GM21381 (cell line): Measurements from ENCODE around the gene LRRC8B.
A peak's percentile ranks its signal among the peaks of the same experiment; 100 is the strongest.

Experiments
- ATAC-seq: cut with Tn5 transposase; IDR thresholded peaks from one replicate; pipeline ENCODE4 v1.9.1; 2021; ENCODE audit warnings: mild to moderate bottlenecking, moderate library complexity; ENCODE audit not compliant: unreplicated experiment

The LRRC8B gene

DNA sequence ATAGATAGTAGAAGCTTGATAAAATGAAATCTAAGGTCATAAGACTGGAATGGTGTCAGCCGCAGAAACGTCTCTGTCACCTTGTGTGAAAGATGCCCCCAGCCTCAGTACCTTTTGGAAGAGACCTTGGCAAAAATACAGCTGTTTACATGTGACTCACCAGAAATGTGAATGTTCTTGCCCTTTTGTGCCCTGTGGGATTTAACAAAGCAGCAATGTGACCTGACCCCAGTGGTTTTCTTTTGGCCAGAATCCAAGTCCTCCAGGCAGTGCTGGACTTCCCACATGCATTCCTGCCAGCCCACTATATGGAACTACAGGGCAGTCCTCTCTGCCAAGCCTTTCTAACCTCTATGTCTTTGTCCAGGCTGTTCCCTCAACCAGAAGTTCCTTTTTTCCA lies 81.1 kb downstream of the LRRC8B start:
- no peak for ATAC-seq

DNA sequence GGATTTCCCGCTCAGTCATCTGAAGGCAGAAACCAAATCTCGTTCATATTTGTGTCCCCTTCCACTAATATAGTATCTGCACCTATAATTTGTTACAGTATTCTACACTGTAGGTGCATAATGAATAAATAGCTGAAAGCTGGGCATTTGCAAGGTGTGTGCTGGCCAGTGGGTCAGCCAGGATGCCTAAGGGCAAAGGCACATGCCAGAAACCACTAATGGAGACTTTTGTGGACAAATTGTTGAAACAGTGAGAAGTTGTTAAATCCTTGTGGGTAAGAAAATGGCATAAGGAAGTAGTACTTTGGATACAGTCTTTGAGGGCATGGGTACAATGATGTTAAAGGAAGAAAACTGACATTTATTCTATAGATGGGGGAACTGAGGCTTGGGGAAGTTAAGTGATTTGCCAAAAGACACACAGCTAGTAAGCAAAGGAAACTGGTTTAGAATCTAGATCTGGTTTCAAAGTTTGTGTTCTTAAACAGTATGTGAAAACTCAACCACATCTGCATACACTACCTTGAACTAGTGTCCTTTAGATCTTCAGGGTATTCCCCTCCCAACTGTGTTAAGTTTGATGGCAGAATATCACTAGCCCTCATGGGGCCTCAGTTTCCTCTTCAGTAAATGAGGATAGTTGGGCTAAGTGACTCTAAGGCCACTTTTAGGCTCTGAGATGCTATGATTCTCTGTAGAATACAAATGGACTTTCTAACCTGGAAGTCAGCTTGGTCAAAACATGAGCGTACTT lies 81.8 kb downstream of the LRRC8B start:
- no peak for ATAC-seq

DNA sequence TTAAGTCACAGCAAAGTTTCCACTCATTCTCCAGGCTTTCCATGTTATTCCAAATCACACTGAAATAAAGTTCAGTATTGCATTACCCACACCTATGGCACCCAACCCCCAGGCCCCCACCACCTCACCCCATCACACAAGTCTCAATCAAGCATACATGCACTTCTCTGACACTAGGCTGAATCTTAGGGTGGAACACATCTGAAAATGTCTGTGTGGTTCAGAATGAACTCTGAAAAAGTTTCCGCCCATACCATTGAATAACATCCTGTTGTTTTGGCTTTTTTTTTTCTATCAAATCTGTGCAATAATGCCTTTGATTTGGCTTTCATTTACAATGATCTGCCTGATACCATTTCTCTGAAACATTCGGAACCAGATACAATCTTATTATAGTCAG lies 82.5 kb downstream of the LRRC8B start:
- ATAC-seq, result no peak

DNA sequence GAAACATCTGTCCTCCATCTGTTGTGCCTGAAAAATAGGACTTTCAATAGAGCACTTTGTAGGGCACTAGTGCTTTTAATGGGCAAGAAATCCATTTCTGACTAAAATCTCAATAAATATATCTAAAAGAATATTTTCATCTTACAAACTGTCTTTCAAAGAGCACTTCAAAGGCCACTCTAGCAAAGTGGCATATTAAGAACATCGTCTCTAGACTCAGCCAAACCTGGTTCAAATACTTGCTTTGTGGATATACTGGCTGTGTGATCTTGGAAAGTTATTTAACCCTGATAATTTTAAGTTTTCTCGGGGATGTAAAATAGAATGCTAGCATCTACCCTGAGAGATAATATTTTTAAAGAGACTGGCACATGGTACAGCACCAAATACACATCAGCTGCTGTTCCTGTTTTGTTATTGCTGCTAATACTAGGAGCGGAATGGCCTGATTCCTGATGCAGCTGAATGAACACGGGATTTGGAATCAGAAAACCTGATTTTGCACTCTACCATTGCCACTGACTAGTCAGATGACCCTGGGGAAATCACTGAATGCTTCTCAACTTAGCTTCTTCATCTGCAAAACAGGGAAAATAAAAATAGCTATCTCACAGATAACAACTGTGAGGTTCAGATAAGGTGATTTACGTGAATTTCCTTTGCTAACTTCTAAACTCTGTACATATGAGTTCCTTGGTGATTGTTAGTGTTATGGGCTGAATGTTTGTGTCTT lies 83.1 kb downstream of the LRRC8B start:
- ATAC-seq, result no peak

DNA sequence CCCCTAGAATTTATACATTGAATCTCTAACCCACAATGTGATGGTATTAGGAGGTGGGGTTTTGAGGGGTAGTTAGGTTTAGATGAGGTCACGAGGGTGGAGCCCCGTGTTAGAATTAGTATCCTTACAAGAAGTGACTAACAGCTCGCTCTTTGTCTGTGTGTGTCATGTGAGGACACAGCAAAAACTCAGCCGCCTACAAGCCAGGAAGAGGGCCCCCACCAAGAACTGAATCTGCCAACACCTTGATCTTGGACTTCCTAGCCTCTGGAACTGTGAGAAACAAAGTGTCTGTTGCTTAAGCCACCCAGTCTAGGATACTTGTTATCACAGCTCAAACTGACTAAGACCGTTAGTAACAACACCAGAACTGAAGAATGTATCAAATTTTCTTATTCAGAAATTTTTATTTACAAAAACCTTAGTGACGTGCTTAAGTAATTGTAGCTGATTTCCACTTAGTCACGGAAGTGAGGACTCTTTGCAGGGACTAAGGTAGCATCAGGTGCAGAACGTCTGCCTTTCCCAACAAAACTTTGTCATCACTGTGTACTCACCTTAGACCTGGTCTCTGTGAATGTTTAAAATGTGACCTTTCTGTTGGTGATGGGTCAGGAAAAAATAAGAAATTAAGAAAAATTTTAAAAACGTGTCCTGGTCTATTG lies 83.8 kb downstream of the LRRC8B start:
- ATAC-seq, result no peak

DNA sequence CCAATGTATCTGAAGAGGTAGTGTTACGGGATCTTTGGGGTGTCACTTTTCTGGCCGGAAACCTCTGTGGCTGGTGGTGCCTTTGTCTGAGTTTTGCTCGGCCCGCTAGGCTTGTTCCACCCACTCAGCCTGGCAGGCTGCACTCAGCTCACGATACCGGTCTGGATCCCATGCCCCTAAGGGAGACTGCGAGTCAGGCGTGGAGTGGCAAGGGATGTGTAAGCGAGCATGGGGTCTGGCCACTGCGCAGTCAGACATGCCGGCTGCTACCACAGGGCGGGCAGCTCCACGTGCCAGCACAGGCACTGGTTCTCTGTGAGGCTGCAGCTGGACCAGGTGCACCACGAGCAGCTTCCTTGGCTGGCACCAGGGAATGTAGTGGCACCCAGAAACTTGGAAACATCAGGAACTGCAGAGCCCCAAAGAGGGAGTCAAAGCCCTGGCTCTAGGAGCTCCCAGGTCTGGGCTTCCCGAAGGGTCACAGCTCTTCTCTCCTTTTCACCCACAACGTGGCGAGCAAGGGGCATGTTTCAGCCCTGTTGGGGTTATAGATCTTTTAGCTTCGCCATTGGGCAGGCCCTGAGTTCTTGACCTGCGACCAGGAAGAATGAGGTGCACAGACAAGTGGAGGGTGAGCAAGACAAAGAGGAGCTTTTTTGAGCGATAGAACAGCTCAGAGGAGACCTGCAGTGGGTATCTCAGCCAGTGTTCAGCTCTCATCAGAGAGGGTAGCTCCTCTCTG lies 84.5 kb downstream of the LRRC8B start:
- ATAC-seq, result no peak

DNA sequence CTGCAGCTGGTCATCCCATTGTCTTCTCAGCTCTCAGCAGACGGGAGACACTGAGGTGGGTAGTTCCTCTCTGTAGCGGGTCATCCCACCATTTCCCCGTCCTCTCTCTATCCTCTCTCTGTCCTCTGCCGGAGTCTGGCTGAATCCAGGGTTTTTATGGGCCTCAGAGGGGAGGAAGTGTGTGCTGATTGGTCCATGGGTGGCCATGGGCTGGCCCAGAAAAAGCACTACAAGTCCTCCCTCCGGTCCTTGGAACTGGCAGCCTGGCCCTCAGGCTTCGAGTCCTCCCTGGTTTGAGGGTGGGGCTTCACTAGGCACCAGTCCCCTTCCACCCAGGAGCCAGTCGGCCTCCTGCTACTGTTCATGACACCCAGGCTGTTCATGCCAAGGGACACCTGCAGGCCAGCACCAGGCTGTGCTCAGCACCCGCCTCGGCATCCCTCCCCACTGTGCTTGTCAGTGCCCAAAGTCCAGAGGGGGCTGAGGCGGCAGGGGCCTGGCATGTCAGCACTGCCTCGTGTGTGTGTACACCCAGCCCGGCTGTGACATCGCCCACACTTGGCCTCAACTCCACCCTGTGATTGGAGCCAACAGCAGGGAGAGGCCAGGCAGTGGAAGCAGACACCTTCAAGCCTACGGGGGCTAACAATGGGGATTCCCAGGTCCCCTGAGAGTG lies 85.3 kb downstream of the LRRC8B start:
- no peak for ATAC-seq

DNA sequence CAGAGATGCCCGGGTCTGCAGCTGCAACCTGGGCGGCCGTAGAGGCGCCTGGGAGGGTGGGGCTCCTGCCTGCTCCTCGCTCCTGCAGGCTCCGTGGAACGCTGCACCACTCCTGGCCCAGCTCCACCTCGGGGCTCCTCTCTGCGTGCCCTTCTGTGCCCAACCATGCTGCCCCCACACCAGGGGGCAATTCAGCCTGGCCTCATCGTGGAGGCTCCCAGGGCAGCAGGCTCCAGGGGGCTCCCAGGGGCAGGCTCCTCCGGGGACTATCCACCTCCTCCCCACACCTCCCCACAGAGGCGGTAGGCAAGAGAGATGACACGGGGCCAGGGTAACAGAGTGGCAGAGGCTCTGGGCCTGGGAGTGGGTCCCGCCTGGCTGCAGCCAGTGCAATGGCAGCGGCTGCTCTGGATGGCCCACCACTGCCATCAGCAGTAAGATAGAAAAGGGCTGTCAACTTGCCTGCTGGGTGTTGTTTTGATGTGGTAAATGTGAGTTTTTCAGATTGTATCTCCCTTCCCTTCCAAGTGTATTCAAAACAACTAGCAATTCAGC lies 85.9 kb downstream of the LRRC8B start:
- no peak for ATAC-seq

DNA sequence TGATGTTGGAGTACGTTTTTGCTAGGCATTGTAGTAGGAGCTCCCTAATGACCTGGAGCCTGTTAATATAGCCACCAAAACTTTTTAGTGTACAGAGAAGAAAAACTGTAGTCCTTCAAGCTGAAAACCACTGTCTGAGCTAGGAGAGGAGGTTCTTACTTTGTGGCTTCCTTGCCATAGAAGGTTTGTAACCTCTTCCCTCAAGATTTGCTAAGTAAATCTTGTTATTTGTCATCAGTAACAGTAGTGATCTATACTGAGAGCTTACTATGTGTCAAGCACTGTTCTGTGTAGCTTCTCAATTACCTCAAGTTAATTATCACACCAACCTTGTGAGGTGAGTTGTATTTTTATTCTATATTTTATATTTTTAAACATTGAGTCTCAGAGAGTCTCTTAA lies 87.1 kb downstream of the LRRC8B start:
- peak; percentile 98 for ATAC-seq

DNA sequence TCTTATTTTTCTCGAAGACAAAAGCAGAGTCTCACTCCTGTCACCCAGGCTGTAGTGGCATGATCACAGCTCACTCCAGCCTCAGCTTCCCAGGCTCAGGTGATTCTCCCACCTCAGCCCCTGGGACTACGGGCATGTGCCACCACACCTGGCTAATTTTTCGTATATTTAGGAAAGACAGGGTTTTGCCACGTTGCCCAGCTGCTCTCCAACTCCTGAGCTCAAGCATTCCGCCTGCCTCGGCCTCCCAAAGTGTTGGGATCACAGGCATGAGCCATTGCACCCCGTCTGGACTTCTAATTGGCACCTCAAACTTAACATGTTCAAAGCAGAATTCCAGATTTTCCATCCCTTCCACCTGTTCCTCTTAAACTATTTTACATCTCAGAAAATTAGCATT lies 89.3 kb downstream of the LRRC8B start:
- ATAC-seq, result no peak

DNA sequence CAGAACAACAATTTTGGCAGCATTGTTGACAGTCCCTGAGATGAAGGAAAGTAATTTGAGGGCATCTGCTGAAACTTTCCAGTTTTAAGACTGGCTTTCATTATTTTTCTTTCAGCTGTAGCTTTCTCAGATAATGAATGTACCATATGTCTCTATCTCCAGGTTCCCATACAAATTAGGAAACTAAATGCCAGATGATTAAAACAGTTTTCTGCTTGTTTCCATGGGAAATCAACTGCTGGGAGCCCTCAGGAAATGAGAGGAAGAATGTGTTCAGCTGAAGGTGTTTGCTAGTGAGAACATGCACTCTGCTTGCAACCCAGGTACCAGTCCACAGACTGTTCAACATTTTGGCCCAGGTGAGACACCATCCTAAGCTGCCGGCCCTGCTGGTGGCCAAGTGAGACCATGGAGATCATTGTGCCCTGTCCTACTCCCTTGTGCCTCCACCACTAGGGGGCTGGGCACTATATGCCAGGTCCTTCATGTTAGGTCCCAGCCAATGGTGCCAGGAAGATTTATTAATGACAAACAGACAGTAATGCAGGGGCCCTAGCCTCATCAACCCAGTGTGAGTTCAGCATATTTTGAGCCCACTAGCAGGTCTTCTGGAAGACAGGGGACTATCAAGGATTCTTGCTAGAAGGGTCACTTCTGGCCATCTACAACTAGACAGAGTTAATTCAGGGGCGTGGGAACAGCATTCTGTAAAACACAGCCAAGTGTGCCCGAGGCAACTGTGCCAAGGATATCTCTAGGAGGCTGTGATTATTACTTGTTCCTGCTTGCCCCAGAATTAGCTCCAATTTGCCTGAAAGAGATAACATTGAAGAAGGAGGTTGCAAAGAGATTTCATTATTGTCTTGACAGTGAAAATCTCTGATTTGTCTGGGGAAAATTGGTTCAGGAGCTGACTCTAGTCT lies 91.3 kb downstream of the LRRC8B start:
- ATAC-seq, result no peak

DNA sequence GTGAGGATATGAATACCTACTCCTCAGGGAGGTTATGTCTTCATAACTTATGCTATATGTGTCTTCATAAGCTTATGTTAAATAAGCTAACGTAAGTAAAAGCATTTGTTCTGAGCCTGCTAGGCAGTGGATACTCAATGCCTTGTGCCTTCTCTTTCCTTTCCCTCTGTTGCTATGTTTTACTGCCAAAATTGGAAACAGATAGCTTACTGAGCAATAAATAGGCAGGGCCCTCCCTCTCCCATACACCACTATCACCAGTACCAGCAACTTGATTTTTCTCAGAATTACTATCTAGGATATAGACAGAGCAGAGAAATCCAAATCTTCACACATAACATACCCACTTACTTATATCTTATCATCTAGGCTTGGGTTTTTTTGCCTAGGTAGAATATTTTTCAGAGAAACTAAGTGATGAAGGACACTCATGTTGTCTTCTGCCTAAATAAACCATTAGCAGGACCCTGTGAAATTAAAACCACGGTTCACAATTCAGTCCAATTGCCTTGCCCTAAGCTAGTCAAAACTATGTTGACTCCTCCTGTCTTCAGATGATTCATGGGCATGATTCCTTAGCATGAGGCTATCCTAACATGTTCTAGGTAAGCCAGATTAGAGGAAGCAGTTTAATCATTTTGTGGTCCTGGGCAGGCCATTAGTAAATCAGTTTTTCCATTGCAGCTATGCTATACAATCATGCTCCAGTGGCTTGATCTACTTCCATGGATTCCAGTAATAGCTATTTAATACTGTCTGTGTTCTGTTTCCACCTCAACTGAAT lies 92.4 kb downstream of the LRRC8B start:
- ATAC-seq, result no peak

DNA sequence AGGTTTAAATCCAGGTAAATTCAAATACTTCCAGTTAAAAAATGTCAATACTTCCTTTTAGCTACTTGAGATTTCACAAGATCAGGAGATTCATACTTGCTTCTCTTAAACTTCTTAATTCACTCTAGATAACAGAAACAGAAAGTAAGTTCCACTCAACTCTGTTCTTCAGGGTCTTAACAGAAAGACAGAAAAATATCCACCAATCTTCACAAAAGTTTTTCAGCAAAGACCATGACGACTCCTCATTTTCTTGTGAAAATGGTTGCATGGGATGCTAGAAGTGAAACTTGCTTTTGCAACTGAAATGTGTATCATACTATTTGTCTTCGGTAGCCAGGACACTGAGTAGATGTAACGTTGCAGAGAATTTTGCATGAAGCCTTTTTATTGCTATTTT lies 96.0 kb downstream of the LRRC8B start:
- no peak for ATAC-seq

DNA sequence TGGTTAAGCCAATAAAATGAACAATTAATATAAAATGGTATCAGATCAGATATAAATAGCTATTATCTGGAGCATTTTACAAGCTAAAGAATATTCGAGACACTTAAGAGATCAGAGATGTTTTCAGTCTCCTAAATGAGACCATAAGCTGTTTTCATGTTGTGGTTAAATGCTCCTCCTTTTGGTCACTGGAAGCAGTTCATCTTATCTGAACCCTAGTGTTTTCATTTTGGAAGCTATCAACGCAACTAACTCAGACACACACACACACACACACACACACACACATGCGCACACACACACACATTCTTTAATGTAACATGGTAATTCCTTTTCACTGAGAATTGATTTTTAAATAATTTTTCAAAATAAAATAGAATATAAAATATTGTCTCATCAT lies 98.3 kb downstream of the LRRC8B start:
- no peak for ATAC-seq

DNA sequence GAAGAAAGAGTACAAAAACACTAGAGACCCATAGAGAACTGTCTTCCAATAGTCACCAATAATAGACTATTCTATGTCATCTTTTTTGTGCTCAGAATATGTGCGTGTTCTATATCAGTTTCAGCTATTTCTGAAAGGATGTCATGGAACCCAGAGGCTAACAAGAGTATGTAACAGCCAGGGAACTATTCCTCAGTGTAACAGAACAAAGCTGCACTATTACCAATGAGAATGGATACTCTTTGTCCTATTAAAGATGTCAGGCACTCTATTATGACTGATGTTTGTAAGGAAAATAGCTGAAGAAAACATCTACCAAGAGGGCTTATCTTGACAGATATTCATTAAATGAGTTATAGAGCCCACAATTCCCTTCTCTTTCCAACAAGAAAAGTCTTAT lies 99.7 kb downstream of the LRRC8B start:
- no peak for ATAC-seq

DNA sequence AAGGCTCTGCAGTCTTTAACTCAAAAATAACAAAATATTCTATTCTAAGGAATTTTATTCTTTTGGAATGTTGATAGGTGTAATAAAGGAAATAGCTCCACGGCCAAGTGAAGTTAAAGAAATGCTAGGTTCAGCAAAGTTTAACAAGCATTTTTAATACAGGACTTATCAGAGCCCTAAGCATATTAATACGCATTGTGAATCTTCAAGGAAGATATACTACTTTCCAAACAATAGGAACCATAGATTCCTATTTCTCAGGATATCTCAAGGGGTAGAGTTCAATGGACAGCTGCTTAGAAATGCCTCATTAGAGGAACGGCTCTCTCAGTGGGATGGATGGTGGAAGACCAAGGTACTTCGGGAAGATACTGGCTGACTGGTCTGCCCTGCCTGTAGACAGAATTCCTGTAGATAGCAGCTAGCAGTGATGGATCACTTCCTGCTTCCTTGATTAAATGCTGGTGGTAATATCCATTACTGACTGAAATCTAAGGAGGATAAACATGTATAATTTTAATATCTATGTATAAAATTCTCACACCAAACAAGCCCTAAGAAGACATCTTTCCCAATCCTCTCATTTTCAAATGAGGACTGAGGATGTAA lies 100.2 kb downstream of the LRRC8B start:
- ATAC-seq, result no peak

DNA sequence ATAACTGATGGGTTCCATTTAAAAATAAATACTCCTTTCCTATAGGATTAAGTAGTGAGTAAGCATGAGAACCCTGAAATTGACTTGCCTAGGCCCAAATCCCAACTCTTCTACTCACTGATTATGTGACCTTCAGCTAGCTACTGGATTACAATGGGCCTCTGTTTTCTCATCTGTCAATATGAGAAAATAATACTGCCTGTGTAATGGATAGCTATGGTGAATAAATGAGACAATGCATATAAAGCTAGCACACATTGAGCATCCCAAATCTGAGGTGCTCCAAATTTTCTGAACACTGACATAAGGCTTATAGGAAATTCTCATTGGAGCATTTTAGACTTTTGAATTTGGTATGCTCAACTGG lies 103.0 kb downstream of the LRRC8B start:
- no peak for ATAC-seq

DNA sequence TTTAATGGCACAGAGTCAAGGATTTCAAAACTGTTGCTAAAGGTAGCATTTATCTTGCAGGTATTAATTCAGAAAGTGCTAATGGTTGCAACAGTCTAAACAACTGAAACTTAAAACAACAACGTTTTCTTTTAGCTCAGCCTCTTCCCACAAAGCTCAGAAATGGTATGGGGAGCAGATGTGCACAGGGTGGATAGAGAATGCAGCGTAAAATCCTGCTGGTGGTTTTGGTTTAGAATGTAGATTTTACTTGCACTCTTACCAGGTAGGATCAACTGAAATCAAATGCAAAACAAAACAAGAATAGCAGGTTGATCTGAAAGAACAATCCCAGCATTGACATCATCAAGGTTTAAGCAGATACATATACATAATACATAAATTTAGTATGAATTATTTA lies 104.5 kb downstream of the LRRC8B start:
- no peak for ATAC-seq
